Keratinocyte (primary cell): ENCODE results near the gene SOWAHD.

Source experiments
- EZH2 ChIP-seq: IDR thresholded peaks from one replicate; pipeline ENCODE4 v1.6.1; 2012; ENCODE audit warnings: inconsistent platforms, mild to moderate bottlenecking, low read length, moderate library complexity
- TF ChIP-seq, protein P1 (sequence below), 3 experiments: IDR thresholded peaks in 1 of 3; conservative IDR thresholded peaks in 1 of 3; optimal IDR thresholded peaks in 1 of 3; 2 replicates in 2 of 3; 3 replicates in 1 of 3; pipeline versions ENCODE3 to v1.5.1; 2011; ENCODE audit warnings: low read length in 3 of 3, mild to moderate bottlenecking in 3 of 3, moderate library complexity in 2 of 3, control low read depth in 1 of 3, inconsistent platforms in 1 of 3; ENCODE audit not compliant: insufficient read depth in 2 of 3; ENCODE audit errors: extremely low read depth in 1 of 3

DNA sequence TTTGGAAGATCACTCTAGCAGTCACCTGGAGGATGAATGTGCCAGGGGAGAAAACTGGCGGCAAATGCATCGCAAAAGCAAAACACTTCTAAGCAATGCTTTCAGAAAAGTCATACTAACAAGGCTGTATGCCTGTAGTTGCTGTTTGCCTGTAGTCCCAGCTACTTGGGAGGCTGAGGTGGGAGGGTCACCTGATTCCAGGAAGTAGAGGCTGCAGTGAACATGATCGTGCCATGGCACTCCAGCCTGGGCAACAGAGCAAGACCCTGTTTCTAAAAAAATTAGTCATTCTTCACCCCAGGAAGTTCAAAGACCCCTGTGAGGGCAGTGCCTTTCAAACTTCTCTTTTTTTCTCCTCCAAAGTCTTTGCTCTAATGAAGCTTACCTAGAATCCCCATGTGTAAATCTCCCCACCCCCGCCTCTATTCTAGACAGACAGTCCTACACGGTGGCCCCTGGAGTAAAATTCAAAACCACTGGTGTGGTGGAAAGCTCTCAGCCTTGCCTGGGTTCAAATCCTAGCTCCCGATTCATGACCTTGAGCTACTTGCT, 5.5 kb downstream of the SOWAHD start:
- TF ChIP-seq, protein P1, sequence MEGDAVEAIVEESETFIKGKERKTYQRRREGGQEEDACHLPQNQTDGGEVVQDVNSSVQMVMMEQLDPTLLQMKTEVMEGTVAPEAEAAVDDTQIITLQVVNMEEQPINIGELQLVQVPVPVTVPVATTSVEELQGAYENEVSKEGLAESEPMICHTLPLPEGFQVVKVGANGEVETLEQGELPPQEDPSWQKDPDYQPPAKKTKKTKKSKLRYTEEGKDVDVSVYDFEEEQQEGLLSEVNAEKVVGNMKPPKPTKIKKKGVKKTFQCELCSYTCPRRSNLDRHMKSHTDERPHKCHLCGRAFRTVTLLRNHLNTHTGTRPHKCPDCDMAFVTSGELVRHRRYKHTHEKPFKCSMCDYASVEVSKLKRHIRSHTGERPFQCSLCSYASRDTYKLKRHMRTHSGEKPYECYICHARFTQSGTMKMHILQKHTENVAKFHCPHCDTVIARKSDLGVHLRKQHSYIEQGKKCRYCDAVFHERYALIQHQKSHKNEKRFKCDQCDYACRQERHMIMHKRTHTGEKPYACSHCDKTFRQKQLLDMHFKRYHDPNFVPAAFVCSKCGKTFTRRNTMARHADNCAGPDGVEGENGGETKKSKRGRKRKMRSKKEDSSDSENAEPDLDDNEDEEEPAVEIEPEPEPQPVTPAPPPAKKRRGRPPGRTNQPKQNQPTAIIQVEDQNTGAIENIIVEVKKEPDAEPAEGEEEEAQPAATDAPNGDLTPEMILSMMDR (optimal IDR thresholded peaks at IDR 0.05 in 1 of 3, IDR thresholded peaks at IDR 0.05 in 1 of 3, conservative IDR thresholded peaks at IDR 0.05 in 1 of 3; ENCODE audit: extremely low read depth in 1 of 3, insufficient read depth in 2 of 3, low read length in 3 of 3), result no peak
- TF ChIP-seq EZH2, result no peak
